ENCODE measurements around the gene CD79B.

Gene CD79B

DNA sequence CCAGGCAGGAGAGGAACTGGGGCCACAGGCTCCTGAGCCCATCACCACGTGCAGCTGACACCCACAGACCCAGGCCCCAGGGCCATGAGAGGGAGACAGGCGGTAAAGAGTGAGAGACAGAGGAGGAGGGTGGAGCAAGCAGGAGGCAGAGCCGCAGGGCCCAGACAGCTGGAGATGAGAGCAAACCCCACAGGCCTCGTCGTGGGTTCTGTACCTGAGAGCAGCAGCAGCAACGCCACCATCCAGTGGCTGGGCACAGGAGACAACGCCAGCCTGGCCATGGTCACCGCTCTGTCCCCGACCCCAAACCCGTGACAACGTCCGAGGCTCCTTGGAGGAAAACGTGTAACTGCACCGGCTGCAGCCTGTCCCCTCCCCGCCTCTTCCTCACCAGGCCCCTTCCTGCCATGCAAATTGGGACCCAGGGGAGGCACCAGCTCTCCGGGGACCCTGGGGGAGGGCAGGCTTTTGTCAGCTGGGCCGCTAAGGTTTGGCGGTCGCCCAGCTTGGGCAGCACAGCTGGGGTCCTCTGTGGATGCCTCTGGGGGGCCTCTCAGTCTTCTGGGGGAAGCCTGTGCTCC lies at the start of gene CD79B:
Gene CD79B (minus strand): TSS at position 351 of the 581 bp plus-strand sequence. CDS start 70 bp downstream, at position 281.
- no peak for FAIRE-seq
- no peak for DNase-seq (ENCODE audit: low spot score)

DNA sequence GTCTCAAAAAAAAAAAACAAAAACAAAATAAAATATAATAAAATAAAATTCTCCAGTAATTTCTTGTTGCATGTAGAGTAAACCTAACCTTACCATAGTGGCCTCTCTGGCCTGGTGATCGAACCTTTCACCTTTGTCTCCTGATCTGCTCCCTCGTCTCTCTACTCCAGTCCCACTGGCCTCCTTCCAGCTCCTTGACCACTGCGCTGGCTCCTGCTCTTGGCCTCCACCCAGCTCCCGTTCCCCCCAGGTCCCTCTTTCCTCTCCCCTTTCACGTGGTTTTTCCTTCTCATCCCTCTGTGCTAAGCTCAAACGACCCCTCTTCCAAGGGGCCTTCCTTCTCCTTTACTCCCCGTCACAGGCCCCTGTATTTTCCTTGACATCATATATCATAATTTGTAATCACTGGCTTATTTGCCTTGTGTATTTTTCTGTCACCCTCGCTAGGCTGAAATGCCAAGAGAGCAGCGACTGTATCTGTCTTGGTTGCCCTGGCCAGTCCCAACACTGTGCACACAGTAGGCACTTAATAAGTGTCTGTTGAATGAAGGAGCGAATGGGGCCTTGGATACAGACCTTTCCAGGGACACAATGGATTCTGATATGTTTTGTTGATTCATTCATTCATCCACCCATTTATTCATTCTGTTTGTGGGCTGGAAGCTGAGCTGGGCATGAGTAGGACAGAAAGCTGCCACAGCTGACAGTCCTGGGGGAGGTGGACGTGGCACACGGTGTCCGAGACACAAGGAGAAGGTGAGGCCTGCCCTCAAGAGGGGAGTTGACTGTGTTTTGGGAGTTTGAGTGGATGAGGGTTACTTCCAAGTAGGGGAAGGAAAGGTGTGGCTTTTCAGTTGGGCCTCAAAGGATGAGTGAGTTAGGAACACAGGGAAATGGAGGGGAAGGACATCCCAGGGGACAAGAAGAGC lies 46.4 kb upstream of the CD79B start:
- no peak for DNase-seq (ENCODE audit: low spot score)
- FAIRE-seq: peak; percentile 40

GRCh38 chr17:63976702-63977101 lies 44.6 kb upstream of the CD79B start:
- no peak for FAIRE-seq
- DNase-seq (ENCODE audit: low spot score): no peak

- DNase-seq (ENCODE audit: low spot score): no peak
- no peak for FAIRE-seq
These were observed 43.5 kb upstream of the CD79B start for GRCh38 chr17:63975541-63976092.

DNA sequence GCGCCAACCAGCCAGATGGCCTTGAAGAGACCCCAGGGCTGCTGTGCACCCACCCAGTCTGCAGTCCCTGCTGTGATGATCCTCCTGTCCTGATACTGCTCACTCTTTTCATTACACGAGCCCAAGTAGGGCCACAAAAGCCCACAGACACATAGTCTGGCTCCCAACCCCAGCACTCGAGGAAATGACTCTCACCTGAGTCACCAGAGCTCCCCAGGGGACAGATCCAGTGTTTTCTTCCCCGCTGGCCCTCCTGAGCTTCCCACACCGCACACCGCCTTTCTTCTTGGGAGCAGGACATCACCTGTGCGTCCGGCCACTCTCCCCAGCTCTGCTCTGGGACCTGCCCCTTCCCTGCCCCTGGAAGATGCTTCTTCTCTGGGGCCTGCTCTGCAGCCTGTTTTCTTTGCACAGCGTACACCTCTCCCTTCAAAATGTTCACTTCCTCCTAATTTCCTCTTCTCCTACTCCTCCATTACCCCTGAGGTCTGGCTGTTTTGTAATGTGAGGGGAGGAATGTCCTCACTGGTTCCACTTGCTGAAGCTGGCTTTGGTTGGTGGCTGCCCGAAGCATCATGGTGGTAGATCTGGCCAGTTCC lies 42.6 kb upstream of the CD79B start:
- peak; percentile 86 for DNase-seq (ENCODE audit: low spot score)
- FAIRE-seq: no peak

- DNase-seq (ENCODE audit: low spot score): peak; percentile 70
- FAIRE-seq: peak; percentile 98
These were observed 41.9 kb upstream of the CD79B start for GRCh38 chr17:63973930-63974593.

DNA sequence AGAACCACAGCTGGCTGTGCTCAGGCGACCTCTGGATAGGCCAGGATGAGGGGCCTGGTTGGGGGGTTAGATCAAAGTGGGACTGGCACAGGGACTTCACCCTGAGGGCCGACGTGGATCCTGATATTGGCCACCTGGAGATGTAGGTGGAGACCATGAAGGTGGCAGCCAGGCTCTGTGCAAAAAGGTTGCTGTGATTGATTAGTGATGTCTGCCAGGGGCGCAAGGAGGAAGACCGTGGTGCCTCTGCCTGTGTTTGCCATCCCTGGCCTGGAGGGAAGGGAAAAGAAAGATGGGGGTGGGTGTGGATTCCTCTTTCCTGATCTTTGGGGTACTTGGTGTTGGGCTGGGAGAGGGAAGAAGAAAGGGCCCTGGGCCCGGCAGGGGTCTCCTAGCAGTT lies 41.1 kb upstream of the CD79B start:
- DNase-seq (ENCODE audit: low spot score) (no peak), FAIRE-seq (peak; percentile 30)

- FAIRE-seq (no peak), DNase-seq (ENCODE audit: low spot score) (no peak)
These were observed 40.7 kb upstream of the CD79B start, which contains the start of gene SCN4A for GRCh38 chr17:63972796-63973195. Gene SCN4A (minus strand): TSS chr17:63972918. CDS start chr17:63972841, 77 bp downstream.

- DNase-seq (ENCODE audit: low spot score) (no peak), FAIRE-seq (no peak)
These were observed 37.1 kb upstream of the CD79B start for GRCh38 chr17:63969278-63969677.

GRCh38 chr17:63967953-63968352 lies 35.8 kb upstream of the CD79B start:
- FAIRE-seq (peak; percentile 99), DNase-seq (ENCODE audit: low spot score) (peak; percentile 67)

- FAIRE-seq: peak; percentile 82
- no peak for DNase-seq (ENCODE audit: low spot score)
These were observed 34.6 kb upstream of the CD79B start for GRCh38 chr17:63966646-63967264.

- DNase-seq (ENCODE audit: low spot score) (no peak), FAIRE-seq (peak; percentile 5)
These were observed 31.0 kb upstream of the CD79B start for GRCh38 chr17:63963123-63963522.

DNA sequence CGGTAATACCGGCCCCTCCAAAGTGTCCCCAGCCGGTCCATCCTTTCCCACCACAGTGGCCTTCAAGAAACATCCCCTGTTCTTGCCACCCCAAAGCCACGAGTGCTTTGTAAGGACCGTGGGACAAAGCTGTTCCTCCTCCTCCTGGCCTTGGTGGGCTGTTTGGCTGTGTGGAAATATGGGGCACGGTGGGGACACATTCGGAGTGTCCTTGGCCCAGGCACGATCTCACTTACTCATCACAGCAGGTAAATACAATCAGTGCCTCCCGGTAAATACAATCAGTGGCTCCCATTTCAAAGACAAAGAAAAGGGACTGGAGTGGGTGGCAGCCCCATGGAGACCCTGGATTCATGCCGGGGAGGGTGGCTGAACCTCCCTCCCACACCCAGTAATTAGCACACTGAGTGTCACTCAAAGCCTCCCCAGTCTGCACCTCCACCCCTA lies 30.2 kb upstream of the CD79B start:
- no peak for DNase-seq (ENCODE audit: low spot score)
- FAIRE-seq: peak; percentile 30

DNA sequence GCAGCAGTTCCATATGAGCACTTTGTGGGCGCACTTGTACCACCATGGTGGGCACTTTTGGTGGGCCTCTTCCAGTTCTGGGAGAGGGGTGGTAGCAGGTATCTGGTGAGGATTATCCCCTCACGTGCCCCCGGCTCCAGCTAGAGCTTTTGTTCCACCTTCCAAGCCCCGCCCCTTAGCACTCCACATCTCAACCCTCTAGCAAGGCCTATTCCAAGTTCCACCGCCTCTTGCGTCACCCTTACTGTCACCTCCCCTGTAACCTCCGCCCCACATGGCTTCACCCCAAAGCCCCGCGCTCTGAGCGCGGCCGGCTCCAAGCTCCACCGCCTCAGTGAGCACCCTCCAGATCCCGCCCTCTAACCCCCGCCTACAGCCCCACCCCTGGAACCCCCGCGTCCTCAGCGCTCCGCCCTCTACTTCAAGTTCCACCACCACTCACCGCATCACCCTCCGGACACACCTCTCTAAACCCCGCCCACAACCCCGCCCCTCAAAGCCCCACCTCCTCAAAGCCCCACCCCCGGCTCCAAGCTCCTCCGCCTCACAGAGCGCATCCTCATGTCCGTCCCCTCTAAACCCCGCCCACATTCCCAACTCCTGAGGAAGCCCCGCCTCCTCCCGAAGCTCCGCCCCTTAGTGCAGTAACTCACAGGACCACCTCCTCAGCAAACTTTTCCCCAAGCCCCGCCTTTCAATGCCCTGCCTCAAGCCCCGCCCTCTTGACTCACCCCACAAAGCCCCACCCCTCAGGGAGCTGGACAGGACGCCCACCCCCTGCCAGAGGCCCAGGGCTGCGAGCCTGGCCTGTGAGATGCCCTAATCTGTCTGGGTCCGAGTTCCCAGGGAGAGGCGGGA lies 29.5 kb upstream of the CD79B start:
- DNase-seq (ENCODE audit: low spot score): peak; percentile 61
- peak; percentile 44 for FAIRE-seq

- FAIRE-seq (no peak), DNase-seq (ENCODE audit: low spot score) (no peak)
These were observed 28.3 kb upstream of the CD79B start for GRCh38 chr17:63960430-63960829.

- DNase-seq (ENCODE audit: low spot score) (no peak), FAIRE-seq (no peak)
These were observed 27.9 kb upstream of the CD79B start for GRCh38 chr17:63960006-63960405.

- FAIRE-seq (no peak), DNase-seq (ENCODE audit: low spot score) (no peak)
These were observed 24.3 kb upstream of the CD79B start for GRCh38 chr17:63956296-63956920.

- DNase-seq (ENCODE audit: low spot score) (no peak), FAIRE-seq (no peak)
These were observed 23.7 kb upstream of the CD79B start for GRCh38 chr17:63955791-63956190.

GRCh38 chr17:63955232-63955631 lies 23.1 kb upstream of the CD79B start:
- DNase-seq (ENCODE audit: low spot score) (no peak), FAIRE-seq (peak; percentile 59)
